ENCODE results near the gene CDH16.

GRCh38 chr16:66881964-66882508 lies 36.6 kb downstream of the CDH16 start:
- no peak for TF ChIP-seq POLR2AphosphoS5 (IDR thresholded peaks at IDR 0.05; ENCODE audit: low read depth, low read length)
- TF ChIP-seq REST (IDR thresholded peaks at IDR 0.05; ENCODE audit: insufficient read depth in 1 of 2, low read depth in 2 of 2, low read length in 2 of 2): no peak
- no peak for TF ChIP-seq SIN3A (IDR thresholded peaks at IDR 0.05; ENCODE audit: borderline replicate concordance, insufficient read depth, low read length)
- no peak for TF ChIP-seq FOXP2 (optimal IDR thresholded peaks at IDR 0.05; ENCODE audit: borderline replicate concordance, extremely low read depth, extremely low read length, insufficient read depth)
